K562 (cell line): ENCODE measurements around the gene TNFAIP8L1. TPM values are rescaled to one million over a fixed set of nuclear protein-coding genes. Genes with fewer than 3 reads are reported as not detected.

Experiments
- CBX1 ChIP-seq: sonication (generic); IDR thresholded peaks from 2 replicates; pipeline ENCODE4 v1.6.1; 2016; ENCODE audit warnings: antibody characterized with exemption, low read depth, mild to moderate bottlenecking
- CREB3 ChIP-seq: fragments of 450-650 bp; conservative IDR thresholded peaks from 2 replicates; pipeline ENCODE4 v1.6.1; 2016; ENCODE audit warnings: missing genetic modification characterization, low read depth, mild to moderate bottlenecking, missing compliant biosample characterization, moderate library complexity
- CTBP1 ChIP-seq: fragments of 450-650 bp; IDR thresholded peaks from 2 replicates; pipeline ENCODE4 v1.6.1; 2016; ENCODE audit warnings: borderline replicate concordance
- HNRNPK ChIP-seq: fragments of 200-400 bp; formaldehyde crosslinking; IDR thresholded peaks from one replicate; pipeline ENCODE4 v1.6.1; 2018; ENCODE audit warnings: mild to moderate bottlenecking, low read depth, low read length; ENCODE audit not compliant: poor library complexity, severe bottlenecking
- MAZ ChIP-seq, 2 experiments: fragments of 450-650 bp in 1 of 2; sonication (generic) in 1 of 2; formaldehyde crosslinking; IDR thresholded peaks in 1 of 2; conservative IDR thresholded peaks in 1 of 2; 2 replicates each; pipeline versions ENCODE4 v1.4.0 to v1.5.0; 2020; ENCODE audit warnings: mild to moderate bottlenecking in 1 of 2, missing genetic modification reagents in 1 of 2
- MTA3 ChIP-seq: fragments of 450-650 bp; formaldehyde crosslinking; IDR thresholded peaks from 2 replicates; pipeline ENCODE4 v1.6.1; 2017; ENCODE audit warnings: mild to moderate bottlenecking, borderline replicate concordance
- NFE2 ChIP-seq: IDR thresholded peaks from 2 replicates; pipeline ENCODE4 v1.6.1; 2014; ENCODE audit warnings: antibody characterized with exemption, low read depth
- NRF1 ChIP-seq, 2 experiments: fragments of 450-650 bp; IDR thresholded peaks in 1 of 2; conservative IDR thresholded peaks in 1 of 2; 2 replicates each; pipeline ENCODE4 v1.6.1; 2014; ENCODE audit warnings: mild to moderate bottlenecking in 2 of 2
- NUFIP1 ChIP-seq: fragments of 450-650 bp; IDR thresholded peaks from 2 replicates; pipeline ENCODE4 v1.6.1; 2018; ENCODE audit not compliant: partially characterized antibody
- PKNOX1 ChIP-seq: fragments of 450-650 bp; IDR thresholded peaks from 2 replicates; pipeline ENCODE4 v1.6.1; 2016
- POLR2AphosphoS5 ChIP-seq: IDR thresholded peaks from 2 replicates; pipeline ENCODE4 v1.6.1; 2011; ENCODE audit warnings: mild to moderate bottlenecking, low read depth, low read length, moderate library complexity; ENCODE audit not compliant: control insufficient read depth, insufficient read depth
- RBM22 ChIP-seq: fragments of 200-400 bp; formaldehyde crosslinking; IDR thresholded peaks from 2 replicates; pipeline ENCODE4 v1.6.1; 2018; ENCODE audit warnings: low read length, low read depth; ENCODE audit not compliant: poor library complexity, severe bottlenecking
- SIN3A ChIP-seq, 2 experiments: fragments of 150-350 bp in 1 of 2; IDR thresholded peaks; 2 replicates each; pipeline ENCODE4 v1.6.1; 2011 to 2016; ENCODE audit warnings: borderline replicate concordance in 2 of 2, low read depth in 2 of 2, low read length in 2 of 2, mild to moderate bottlenecking in 2 of 2, moderate library complexity in 2 of 2; ENCODE audit not compliant: control insufficient read depth in 1 of 2
- SP1 ChIP-seq: sonication (generic); formaldehyde crosslinking; IDR thresholded peaks from 2 replicates; pipeline ENCODE4 v1.8.1; 2022; ENCODE audit warnings: mild to moderate bottlenecking, missing genetic modification reagents
- SPI1 ChIP-seq: IDR thresholded peaks from 2 replicates; pipeline ENCODE4 v1.6.1; 2011; ENCODE audit warnings: low read depth, low read length, control low read depth, borderline replicate concordance
- TOE1 ChIP-seq, 2 experiments: fragments of 450-650 bp in 1 of 2; sonication (generic) in 1 of 2; formaldehyde crosslinking in 1 of 2; IDR thresholded peaks; 2 replicates each; pipeline versions ENCODE4 v1.7.1 to v1.8.0; 2016 to 2022; ENCODE audit warnings: borderline replicate concordance in 2 of 2, mild to moderate bottlenecking in 2 of 2, antibody characterized with exemption in 1 of 2, inconsistent platforms in 1 of 2, low read depth in 1 of 2, missing genetic modification reagents in 1 of 2, moderate library complexity in 1 of 2
- XRCC4 ChIP-seq: IDR thresholded peaks from one replicate; pipeline ENCODE4 v1.6.1; 2011; ENCODE audit not compliant: insufficient read depth, insufficient read length; ENCODE audit errors: extremely low read depth
- polyA plus RNA-seq, 8 experiments: library from polyadenylated mRNA; depleted of rRNA in 4 of 8; stranded (reverse) in 5 of 8; unstranded in 3 of 8; fragments of >200 nt; fragmentation: Nextera tagmentation in 2 of 8; fragmentation: Illumina TruSeq in 1 of 8; extraction: Ambion mirVana in 2 of 8; extraction: Trizol in 1 of 8; gene quantifications; 2 replicates each; pipeline versions ENCODE4 v1.2.1 to v1.2.3, GENCODE V29; 2011 to 2014; ENCODE audit warnings: inconsistent platforms in 1 of 8, missing spikeins in 1 of 8
- total RNA-seq, 7 experiments: library from RNA; depleted of rRNA in 6 of 7; stranded (reverse); fragments of >200 nt in 6 of 7; fragmentation: Illumina TruSeq in 2 of 7; extraction: Trizol in 2 of 7; gene quantifications; 2 replicates each; pipeline versions ENCODE4 v1.2.1 to v1.2.3, GENCODE V29; 2011 to 2021; ENCODE audit warnings: low replicate concordance in 1 of 7
- TF ChIP-seq, protein P1 (sequence below): fragments of 200-800 bp; sonication (Bioruptor generic); IDR thresholded peaks from 2 replicates; pipeline ENCODE4 v1.6.1; 2017; ENCODE audit warnings: missing genetic modification characterization, missing compliant biosample characterization
- TF ChIP-seq, protein P2 (sequence below), 2 experiments: fragments of 450-650 bp; conservative IDR thresholded peaks; 2 replicates each; pipeline ENCODE4 v1.6.1; 2017; ENCODE audit warnings: mild to moderate bottlenecking in 2 of 2, moderate library complexity in 2 of 2

The TNFAIP8L1 gene
- total and polyA plus RNA-seq, 9 of the 15 experiments (the other 6 are each of a cell fraction or from before 2014, with no cell fraction given), result 0.69 to 9.3 (median 4.9) TPM

DNA sequence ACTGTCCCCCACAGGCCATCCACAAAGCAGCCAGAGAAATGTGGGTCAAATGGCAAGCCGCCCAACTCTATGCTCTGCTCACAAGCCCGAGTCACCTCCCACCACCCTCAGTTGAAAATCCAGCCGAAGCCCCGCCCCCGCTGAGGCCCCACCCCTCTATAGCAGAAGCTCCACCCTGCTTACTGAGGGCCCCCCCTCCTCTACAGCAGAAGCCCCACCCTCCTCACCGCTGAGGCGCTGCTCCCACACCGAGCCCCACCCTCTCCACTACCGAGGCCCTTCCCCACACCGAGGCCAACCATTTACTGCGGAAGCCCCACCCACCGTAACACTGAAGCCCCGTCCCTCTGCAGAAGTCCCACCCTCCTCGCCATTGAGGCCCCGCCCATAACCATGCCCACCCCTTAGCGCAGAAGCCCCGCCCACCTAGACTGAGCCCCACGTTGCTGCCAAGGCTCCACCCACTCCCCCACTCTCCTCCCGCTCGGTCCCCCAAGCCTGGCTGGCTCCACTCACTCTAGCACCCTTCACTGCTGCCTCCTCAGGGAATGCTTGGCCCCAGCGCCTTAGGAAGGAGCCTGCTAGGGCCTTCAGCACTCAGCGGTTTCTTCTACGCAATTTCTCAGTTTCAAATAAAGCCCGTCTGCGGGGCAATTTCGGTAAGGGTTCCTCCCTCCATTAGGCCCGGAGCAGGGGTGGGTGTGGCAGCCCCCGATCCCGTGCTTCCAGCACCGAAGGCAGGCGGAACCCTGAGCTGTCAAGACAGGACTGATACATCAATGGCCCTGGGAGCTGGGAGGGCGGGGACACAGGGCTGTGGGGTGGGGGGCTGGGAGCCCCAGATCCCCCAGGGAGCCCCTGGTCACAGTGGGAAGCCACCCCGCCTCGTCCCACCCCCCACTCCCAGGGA, 39.8 kb downstream of the TNFAIP8L1 start (continued):
- TF ChIP-seq, protein P1, sequence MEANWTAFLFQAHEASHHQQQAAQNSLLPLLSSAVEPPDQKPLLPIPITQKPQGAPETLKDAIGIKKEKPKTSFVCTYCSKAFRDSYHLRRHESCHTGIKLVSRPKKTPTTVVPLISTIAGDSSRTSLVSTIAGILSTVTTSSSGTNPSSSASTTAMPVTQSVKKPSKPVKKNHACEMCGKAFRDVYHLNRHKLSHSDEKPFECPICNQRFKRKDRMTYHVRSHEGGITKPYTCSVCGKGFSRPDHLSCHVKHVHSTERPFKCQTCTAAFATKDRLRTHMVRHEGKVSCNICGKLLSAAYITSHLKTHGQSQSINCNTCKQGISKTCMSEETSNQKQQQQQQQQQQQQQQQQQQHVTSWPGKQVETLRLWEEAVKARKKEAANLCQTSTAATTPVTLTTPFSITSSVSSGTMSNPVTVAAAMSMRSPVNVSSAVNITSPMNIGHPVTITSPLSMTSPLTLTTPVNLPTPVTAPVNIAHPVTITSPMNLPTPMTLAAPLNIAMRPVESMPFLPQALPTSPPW (CRISPR knock-in tag), result peak; percentile 94
- TF ChIP-seq CREB3 (tag) (no peak), CBX1 (no peak), SIN3A (IDR thresholded peaks at IDR 0.05; ENCODE audit: borderline replicate concordance in 2 of 2, control insufficient read depth in 1 of 2, low read depth in 2 of 2, low read length in 2 of 2) (no peak), SP1 (CRISPR knock-in tag) (peak; percentile 62; the same call in 1 of the 2 replicates), NFE2 (no peak), TOE1 (IDR thresholded peaks at IDR 0.05; ENCODE audit: borderline replicate concordance) (no peak), TOE1 (CRISPR knock-in tag; IDR thresholded peaks at IDR 0.05; ENCODE audit: borderline replicate concordance, low read depth) (no peak), CTBP1 (no peak), XRCC4 (no peak), RBM22 (peak; percentile 27), NUFIP1 (no peak), SPI1 (peak; percentile 39; the same call in 1 of the 2 replicates), NRF1 (conservative IDR thresholded peaks at IDR 0.05 in 1 of 2, IDR thresholded peaks at IDR 0.05 in 1 of 2) (peak in 1 of 2 experiments; percentile 61; a peak in 2 of 4 replicates), MTA3 (0 out of 2 replicates have a peak, but pooled peaks have one; percentile 16), PKNOX1 (peak; percentile 45; the same call in 1 of the 2 replicates), HNRNPK (no peak), MAZ (CRISPR knock-in tag; conservative IDR thresholded peaks at IDR 0.05 in 1 of 2, IDR thresholded peaks at IDR 0.05 in 1 of 2) (peak in 1 of 2 experiments; percentile 37; a peak in 1 of 4 replicates), POLR2AphosphoS5 (peak; percentile 28; the same call in 1 of the 2 replicates)
- TF ChIP-seq, protein P2, sequence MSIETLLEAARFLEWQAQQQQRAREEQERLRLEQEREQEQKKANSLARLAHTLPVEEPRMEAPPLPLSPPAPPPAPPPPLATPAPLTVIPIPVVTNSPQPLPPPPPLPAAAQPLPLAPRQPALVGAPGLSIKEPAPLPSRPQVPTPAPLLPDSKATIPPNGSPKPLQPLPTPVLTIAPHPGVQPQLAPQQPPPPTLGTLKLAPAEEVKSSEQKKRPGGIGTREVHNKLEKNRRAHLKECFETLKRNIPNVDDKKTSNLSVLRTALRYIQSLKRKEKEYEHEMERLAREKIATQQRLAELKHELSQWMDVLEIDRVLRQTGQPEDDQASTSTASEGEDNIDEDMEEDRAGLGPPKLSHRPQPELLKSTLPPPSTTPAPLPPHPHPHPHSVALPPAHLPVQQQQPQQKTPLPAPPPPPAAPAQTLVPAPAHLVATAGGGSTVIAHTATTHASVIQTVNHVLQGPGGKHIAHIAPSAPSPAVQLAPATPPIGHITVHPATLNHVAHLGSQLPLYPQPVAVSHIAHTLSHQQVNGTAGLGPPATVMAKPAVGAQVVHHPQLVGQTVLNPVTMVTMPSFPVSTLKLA (conservative IDR thresholded peaks at IDR 0.05), result peak in 1 of 2 experiments; percentile 49; a peak in 1 of 4 replicates
